ENCODE measurements around the gene TIAM2.

Gene TIAM2

GRCh38 chr6:155132617-155133016 lies 137.5 kb downstream of the TIAM2 start:
- no peak for DNase-seq

- no peak for DNase-seq
These were observed 145.9 kb downstream of the TIAM2 start for GRCh38 chr6:155141002-155141401.

GRCh38 chr6:155141512-155141911 lies 146.4 kb downstream of the TIAM2 start:
- DNase-seq: no peak

- no peak for DNase-seq
These were observed 147.3 kb downstream of the TIAM2 start for GRCh38 chr6:155142168-155143028.

GRCh38 chr6:155143029-155143577 lies 148.0 kb downstream of the TIAM2 start:
- no peak for DNase-seq

GRCh38 chr6:155143578-155144106 lies 148.5 kb downstream of the TIAM2 start:
- DNase-seq: no peak

GRCh38 chr6:155146205-155146604 lies 151.1 kb downstream of the TIAM2 start:
- DNase-seq: no peak

GRCh38 chr6:155147958-155148663 lies 153.0 kb downstream of the TIAM2 start:
- no peak for DNase-seq

GRCh38 chr6:155150967-155151671 lies 156.0 kb downstream of the TIAM2 start:
- no peak for DNase-seq

- DNase-seq: no peak
These were observed 157.3 kb downstream of the TIAM2 start for GRCh38 chr6:155152211-155153076.

- no peak for DNase-seq
These were observed 159.2 kb downstream of the TIAM2 start for GRCh38 chr6:155154158-155154830.

- DNase-seq: no peak
These were observed 160.8 kb downstream of the TIAM2 start for GRCh38 chr6:155155787-155156447.

GRCh38 chr6:155157101-155157500 lies 162.0 kb downstream of the TIAM2 start:
- DNase-seq: no peak

- DNase-seq: no peak
These were observed 163.1 kb downstream of the TIAM2 start for GRCh38 chr6:155158030-155158843.

- DNase-seq: no peak
These were observed 167.6 kb downstream of the TIAM2 start for GRCh38 chr6:155162682-155163081.

GRCh38 chr6:155163601-155164000 lies 168.5 kb downstream of the TIAM2 start:
- no peak for DNase-seq

- no peak for DNase-seq
These were observed 170.1 kb downstream of the TIAM2 start for GRCh38 chr6:155165029-155165710.

- no peak for DNase-seq
These were observed 175.4 kb downstream of the TIAM2 start for GRCh38 chr6:155170519-155170918.

GRCh38 chr6:155171109-155171746 lies 176.1 kb downstream of the TIAM2 start:
- peak in 1 of 2 experiments; percentile 23 for DNase-seq

All from AML-193 (cell line).